8988T (cell line): ENCODE results near the gene HECTD4.
"Not testable (repeated sequence)": the region's sequence is repeated elsewhere in the genome, so short reads cannot be mapped to it uniquely, and the experiment has no call there.

ENCODE experiments used
- DNase-seq: peaks from one replicate; pipeline ENCODE4 v3.0.0; 2011

HECTD4 gene

DNA sequence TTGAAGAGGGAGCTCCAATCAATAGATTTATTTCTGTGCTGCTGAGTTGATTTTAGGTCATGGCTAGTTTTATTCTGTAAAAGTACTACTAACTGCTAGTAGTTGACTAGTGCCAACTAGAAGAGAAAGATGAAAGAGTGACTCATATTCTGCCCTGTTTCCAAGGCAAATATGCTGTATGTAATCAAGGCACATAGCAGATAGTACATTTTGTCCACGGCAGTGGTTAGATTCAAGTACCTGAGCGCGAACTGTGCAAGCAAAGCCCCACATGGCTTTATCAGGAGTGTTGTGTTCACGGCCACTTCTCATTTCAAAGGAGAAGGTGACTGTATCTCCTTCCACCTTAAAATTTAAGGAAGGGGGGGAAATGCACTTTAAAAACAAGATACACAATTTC is 130.0 kb downstream of the HECTD4 start:
- no peak for DNase-seq

DNA sequence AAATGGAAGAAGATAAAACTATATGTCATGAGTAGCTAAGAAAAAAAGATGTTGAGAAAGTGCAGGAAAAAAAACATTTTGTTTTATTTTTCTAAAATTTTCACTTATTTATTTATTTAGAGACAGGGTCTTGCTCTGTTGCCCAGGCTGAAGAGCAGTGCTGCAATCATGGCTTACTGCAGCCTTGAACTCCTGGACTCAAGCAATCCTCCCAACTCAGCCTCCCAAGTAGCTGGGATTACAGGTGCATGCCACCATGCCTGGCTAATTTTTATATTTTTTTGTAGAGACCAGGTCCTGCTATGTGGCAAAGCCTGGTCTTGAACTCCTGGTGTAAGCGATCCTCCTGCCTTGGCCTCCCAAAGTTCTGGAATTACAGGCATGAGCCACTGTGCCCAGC is 137.3 kb downstream of the HECTD4 start:
- DNase-seq = not testable (repeated sequence)

DNA sequence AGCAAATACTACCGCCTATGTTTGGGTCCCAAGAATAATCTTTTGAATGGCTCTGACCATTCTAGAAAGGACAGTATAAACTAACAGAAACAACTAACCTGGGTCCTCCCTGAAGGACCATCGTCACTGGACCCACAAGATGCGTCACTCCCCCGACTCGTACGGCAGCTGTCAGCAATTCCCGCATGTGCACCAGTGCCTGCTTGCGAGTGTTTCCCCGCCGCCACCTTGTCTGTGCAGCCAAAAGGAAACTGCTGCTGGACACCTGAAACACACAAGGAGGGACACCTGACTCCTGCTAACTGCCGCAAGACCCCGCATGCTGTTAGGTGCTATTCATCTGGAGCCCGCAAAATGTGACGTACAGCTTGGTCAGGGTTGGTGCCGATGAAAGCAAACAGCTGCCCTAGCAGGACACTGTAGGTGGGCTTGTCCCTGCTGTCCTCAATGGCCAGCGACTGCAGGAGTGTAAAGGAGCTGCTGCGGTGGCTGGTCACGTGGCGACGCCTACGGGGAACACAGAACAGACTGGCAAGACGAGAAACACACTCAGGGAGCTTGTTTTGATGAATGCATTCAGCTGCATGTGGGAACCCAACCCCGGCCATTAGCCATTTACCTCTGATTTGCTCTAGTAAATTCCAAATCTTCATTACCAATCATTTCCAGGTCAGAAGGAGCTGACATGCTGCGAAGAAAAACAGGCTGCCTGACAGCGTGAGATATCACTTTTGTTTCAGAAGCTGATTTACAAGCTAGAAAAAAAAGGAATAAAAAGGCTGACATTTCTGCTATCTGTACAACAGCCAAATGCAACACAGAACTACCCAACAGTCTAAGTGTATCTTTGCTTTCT is 138.7 kb downstream of the HECTD4 start:
- DNase-seq = no peak

DNA sequence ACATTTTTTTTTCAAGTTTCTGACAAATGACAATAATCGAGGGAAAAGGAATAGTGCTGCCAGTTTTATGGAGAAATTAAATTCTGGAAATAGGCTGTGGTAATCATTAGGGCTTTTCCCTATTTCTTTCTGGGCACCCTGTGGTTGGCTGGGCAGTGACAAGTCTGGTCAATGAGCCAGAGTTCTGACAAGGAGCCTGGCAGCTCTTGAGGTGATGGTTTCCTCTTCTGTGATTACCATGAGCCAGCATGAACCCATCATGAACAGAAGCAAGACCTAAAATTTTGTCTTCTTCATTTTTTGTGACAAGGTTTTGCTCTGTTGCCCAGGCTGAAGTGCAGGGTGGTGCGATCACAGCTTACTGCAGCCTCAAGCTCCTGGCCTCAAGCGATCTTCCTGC is 141.1 kb downstream of the HECTD4 start:
- DNase-seq = no peak

DNA sequence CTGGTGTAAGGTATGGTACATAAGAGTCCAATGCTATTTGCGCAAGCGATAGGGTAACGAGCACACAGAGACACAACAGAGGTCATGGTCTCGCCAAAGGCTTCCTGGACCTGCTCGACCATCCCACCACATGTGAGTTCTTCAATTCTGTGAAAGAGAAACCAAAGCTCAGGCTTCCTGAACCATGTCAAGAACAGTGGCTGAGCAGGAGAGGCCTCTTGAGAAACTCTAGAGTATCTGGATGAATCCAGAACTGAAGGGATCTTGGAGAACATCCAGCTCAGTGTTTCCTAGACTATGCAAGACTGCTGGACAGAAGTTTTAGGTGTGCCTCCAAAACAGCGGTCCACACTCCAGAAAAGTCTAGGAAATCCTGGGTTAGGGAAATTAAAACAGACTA is 142.3 kb downstream of the HECTD4 start:
- no peak for DNase-seq

DNA sequence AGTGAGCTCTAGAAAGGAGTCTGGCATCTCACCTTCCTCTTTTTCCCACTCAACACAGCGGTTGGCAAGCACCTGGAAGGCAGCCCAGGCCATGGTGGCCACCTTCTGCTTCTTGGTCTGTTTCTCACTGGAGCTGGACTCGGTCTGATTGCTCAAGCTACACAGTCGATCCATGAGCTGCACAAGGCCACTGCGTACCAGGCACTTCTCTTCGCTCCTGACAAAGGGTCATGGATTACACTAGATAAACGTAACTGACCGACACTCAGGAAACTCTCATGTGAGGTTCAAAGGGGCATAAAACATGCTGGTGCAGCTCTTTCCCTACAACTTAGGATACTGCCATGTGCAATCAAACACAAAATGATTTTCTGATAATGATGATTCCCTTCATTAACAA is 143.2 kb downstream of the HECTD4 start:
- DNase-seq = no peak

DNA sequence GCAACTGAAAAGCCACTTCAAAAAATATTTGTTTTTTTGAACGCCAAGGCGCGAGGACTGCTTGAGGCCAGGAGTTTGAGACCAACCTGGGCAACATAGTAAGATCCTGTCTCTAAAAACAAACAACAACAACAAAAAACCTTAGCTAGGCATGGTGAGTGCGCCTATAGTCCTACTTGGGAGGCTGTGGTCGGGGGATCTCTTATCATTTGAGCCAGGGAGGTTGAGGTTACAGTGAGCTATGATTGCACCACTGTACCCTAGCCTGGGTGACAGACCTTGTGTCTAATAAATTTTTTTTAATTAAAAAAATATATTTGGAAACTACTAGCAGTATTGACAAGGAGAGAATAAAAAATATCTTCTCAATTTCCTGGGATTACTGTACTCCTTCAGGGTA is 143.8 kb downstream of the HECTD4 start:
- no peak for DNase-seq

DNA sequence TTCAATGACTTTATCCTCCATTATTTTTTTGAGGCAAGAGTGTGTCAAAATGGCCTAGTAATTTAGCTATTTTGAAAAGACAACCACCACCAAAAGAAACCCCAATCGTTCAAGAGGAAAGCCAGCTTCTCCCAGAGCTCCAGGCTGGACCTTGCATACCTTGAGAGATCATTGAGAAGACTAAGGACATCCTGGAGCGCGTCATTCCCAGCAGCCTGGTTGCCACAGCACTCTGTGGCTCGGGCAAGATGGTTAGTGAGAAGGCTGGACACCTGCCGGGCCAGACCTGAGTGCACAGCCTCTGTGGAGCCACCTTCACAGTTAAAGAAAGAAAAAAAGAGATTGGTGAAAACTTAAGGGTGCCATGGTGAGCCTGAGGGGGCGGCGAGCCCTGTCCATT is 145.4 kb downstream of the HECTD4 start:
- no peak for DNase-seq

DNA sequence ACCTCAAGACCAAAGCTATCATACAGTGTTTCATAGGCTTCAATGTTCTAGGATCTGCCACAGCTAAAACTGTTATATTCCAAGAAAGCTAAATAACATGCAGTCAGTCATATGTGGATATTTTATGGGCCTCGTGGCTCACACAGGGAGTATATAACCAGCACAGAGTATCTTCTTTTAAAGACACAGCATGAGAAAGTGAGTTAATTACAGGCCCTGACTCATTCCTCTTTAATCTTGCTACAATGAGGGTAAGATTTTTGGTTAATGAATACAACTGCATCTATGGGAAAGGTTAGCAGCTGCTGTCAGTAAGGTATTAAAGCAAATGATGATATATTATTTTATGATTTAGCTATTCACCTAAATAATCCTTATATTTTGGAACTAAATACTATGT is 145.8 kb downstream of the HECTD4 start:
- DNase-seq = no peak

DNA sequence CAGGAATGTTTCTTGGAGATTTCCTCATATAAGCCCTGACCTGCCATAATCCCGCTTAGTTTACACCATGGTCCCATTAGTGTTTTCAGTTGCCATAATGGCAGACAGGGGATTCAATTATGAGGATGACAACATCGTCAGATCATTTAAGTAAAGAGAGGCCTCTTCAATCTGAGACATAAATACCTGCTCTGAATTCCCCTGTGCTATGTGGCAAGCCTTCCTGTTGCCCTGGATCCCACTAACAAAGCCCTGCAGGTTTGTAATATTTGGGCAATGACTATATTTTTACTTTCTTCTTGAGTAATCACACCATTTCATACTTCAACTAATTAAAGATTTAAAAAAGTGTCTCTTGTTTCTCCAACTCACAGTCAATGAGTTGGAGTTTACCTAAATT is 147.9 kb downstream of the HECTD4 start:
- DNase-seq = no peak

DNA sequence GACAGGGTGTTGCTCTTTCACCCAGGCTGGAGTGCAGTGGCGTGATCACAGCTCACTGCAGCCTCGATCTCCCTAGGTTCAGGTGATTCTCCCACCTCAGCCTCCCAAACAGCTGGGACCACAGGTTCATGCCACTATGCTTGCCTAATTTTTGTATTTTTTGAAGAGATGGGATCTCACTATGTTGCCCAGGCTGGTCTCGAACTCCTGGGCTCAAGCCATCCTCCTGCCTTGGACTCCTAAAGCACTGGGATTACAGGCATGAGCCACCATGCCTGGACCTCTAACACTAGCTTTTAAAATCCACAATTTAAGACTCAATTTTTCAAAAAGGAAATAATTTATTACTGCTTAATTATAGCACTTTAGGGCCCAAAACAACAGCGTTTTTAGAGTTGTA is 149.0 kb downstream of the HECTD4 start:
- DNase-seq = no peak

DNA sequence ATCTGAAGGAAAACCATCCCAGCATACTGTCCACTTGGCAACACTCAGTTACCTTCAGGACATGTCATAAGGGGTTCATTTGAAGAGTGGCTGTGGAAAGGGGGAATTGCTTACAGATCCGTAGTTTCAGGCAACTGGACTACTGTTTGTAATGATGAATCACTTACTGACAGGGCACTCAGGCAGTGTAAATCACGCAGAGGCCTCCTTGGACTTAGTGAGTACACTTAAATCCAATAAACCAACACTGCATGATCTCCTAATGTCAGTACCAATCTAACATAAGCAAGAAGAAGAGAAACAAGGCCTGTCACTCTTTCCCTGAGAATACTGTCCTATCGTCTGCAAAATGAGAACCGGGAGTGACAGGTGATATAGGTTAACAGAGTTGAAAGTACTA is 152.1 kb downstream of the HECTD4 start:
- DNase-seq = no peak

DNA sequence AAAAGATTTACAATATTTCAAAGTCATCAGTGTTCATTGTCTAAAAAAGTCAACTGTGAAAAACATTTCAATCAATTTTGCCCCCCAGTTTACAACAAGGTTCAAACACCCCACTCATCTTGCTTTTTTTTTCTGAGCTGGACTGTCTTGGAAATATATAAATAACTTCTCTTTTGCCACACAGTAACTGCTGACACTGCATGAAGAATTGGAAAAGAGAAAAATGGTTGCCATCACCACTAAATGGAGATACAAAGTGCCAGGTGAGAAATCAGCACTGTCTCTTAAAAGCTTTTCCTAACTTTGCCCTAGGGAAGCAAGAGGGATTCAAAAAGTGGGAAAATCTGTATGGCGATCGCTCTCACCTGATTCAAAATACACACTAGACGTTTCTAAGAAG is 155.5 kb downstream of the HECTD4 start:
- DNase-seq = no peak

DNA sequence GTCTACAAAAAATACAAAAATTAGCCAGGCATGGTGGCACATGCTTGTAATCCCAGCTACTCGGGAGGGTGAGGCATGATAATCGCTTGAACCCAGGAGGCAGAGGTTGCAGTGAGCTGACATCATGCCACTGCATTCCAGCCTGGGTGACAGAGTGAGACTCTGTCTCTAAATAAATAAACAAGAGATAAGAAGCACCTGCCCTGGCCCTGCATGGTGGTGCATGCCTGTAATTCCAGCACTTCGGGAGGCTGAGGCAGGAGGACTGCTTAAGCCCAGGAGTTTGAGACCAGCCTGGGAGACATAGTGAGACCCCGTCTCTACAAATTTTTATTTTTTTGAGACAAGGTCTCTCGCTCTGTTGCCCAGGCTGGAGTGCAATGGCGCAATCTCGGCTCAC is 161.6 kb downstream of the HECTD4 start:
- not testable (repeated sequence) for DNase-seq

DNA sequence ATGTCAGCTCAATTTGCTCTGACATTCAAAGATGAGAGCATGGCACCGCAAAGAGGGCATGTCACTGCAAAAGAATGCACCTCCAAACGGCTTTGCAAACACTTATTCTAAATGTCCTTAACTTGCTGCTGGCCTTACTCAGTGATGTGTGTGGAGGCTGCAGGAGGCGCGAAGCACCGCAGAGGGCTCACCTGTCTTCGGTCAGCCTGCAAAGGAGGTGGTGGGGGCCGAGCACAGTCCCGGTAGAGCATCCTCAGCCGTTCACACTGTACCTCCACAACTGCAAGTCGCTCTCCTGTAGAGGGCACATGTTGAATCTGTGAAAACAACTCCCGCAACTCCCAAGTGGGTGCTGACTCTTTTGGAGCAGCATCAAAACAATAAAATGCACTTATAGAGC is 163.0 kb downstream of the HECTD4 start:
- no peak for DNase-seq

DNA sequence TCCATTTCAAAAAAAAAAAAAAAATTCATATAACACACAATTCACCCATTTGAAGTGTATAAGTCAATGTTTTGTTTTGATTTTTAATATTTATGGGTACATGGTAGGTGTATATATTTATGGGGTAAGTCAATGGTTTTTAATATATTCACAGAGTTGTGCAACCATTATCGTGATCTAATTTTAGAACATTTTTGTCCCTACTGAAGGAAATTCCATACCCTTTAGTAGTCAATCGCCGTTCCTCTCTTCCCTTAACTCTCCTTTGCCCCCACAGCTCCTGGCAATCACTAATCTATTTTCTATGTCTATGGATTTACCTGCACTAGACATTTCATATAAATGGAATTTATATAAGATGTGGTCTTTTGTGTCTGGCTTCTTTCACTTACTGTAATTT is 164.1 kb downstream of the HECTD4 start:
- no peak for DNase-seq

DNA sequence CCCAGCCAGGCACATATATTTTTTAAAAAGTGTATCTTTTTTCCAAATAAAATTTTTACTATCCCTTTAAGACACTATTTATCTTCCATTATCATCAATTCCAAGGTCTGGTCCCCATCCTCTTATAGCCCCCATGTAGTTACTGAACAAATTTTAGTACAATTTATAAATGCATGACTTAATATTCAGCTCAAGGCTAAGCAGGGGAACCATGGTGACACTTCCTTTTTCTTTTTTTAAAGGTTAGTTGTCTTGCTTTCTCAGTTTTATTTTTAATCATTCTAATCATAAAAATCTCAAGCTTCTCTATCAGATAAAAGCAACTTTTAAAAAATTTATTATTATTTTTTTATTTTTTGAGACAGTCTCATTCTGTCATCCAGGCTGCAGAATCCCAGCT is 164.6 kb downstream of the HECTD4 start:
- no peak for DNase-seq

DNA sequence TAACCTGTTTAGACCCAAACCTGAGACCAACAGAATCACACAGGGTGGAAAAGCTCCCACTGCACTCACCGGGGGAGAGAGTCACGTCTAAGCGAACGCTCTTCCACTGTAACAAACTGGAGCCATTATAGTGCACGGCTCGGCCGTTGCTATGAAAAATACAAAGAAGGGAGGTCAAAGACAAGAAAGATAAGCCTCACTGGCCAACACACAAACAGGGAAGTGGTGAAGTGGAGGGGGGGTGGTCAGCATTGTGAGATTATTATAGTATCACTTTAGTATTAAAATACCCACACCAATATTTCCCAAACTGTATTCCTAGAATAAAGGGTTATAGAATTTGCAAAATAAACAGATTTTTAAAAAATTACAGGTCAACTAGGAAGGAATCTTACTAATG is 166.0 kb downstream of the HECTD4 start:
- DNase-seq = no peak

DNA sequence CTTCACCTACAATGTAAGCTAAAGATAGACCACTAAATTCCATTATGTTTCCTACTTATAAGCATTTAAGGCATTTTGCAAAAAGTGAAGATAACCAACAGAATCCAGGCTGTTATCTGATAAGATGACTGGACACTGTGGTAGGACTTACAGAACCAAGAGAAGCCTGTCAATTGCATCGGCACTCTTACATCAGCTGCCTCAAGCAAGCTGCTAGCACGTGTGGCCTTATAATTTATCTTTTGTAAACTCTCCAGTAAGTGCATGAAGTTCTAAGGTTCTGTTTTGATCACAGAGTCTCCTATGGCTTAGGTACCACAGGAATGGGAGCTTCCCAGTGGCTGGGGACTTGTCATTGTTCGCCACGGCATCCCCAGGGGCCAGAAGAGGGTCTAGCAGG is 168.2 kb downstream of the HECTD4 start:
- DNase-seq = no peak

DNA sequence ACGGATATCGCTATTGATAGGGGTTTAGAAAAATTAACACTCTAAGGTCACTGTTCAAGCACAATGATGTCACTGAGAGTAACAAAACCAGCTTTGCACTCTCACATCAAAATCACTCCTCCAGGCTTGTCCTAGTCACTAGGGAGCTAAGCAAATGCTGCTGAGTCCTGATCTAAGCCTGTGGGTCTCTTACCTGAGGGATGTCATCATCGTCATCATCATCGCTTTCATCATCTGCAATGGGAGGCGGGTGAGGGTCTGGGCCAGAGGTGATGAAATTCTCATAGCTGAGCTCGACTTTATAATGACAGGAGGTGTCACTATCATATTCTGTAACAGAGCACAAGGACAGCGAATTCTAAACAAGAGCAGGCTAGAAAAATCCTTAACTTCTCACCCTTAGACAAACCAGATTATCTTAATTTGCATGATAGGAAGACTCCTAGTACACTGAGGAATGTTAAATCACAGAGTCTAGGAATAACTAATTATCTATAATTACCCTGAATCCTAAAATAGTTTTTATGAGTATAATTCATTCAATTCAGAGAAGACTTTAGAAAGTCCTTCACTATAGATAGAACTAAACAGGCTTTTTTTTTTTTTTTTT is 173.8 kb downstream of the HECTD4 start:
- no peak for DNase-seq

DNA sequence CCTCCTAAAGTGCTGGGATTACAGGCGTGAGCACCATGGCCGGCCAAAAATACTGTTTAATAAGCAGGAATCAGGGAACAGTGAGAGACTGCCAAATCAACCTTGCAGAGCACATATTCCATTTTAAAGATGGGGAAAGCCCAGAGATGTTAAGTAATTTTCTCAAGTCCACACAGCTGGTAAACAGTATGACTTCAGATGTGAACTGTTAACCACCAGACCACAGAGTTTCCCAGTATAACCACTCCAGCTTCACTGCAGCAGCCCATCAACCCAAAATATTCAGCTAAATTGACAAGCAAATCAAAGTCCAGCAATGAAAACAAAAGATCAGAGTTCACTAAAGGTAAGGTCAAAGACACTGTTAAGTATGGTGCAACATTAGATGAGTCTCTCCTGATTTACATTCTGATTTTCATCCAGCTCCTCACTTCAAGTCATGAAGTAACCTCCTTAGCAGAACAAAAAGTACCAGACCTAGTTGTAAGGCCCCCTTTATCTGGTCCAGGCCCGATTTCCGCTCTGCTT is 174.8 kb downstream of the HECTD4 start:
- DNase-seq = no peak

DNA sequence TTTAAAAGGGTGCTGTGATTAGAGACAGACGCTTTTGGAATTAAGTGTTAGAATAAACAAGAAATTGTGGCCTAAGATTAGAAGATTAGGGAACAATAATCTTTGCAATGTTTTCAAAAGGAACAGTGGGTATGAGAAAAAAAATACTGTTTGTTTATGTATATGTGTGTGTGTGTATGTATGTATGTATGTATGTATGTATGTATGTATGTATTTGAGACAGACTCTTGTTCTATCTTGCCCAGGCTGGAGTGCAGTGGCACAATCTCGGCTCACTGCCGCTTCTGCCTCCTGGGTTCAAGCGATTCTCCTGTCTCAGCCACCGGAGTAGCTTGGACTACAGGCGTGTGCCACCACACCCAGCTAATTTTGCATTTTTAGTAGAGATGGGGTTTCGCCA is 175.3 kb downstream of the HECTD4 start:
- no peak for DNase-seq

DNA sequence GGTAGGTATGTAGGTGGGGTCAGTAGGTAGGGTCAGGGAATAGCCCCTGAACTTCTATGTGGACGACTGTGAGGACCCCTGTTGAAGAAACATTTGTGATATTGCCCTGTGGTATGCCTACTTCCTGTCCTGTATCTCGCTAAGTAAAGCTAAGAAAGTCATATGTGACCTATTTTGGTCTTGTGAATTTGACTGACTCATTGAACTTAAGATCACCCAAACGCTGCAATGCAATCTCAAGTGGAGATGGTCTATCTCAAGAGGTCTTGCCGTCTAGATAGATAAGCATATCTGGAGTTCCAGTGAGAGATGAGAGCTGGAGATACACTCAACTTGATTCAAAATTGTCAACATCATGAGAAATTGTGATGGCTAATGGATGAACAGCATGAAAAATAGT is 183.1 kb downstream of the HECTD4 start:
- no peak for DNase-seq

DNA sequence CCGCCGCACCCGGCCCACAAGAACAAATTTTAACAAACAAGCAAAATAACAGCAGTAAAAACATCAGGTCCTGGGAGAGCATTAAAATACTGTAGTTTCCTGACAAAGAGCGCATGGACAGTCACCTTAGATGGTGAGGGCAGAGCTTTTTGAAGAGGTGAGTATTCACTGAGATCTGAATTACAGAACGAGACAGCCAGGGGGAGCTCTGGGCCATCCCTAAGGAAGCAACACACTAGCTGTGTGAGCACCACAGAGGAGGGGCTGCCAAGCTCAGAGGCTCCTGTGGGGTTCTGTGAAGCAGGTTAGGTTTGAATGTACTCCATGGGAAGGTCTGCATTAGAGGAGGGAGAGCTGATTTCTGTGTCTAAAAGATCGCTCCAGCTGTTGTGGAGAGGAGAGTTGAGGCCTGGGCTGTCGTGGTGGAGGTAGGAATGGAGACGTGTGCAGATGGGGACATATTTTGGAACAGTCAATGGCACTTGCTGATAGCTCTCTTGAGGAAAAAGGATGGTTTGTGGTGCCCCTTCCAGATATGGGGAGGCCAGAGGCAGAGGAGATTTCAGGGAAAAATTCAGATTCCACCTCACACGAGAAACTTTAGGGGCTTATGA is 184.0 kb downstream of the HECTD4 start:
- DNase-seq = peak; percentile 71
